MM.1S (cell line): ENCODE data around the gene MTHFR.

ENCODE experiments used
- EZH2 ChIP-seq: fragments of 300-600 bp; sonication (generic); optimal IDR thresholded peaks from 2 replicates; pipeline ENCODE3; 2017; ENCODE audit warnings: low read depth, mild to moderate bottlenecking, antibody characterized with exemption, low read length, mixed read lengths
- EZH2phosphoT487 ChIP-seq: fragments of 300-600 bp; sonication (generic); IDR thresholded peaks from 2 replicates; pipeline ENCODE4 v1.6.1; 2018; ENCODE audit warnings: antibody characterized with exemption, low read length
- TF ChIP-seq, protein P1 (sequence below): fragments of 300-600 bp; sonication (generic); IDR thresholded peaks from 2 replicates; pipeline ENCODE4 v1.5.1; 2016; ENCODE audit warnings: antibody characterized with exemption, low read length, mixed read lengths

GRCh38 chr1:11746092-11746491 lies 59.7 kb downstream of the MTHFR start:
- TF ChIP-seq, protein P1, sequence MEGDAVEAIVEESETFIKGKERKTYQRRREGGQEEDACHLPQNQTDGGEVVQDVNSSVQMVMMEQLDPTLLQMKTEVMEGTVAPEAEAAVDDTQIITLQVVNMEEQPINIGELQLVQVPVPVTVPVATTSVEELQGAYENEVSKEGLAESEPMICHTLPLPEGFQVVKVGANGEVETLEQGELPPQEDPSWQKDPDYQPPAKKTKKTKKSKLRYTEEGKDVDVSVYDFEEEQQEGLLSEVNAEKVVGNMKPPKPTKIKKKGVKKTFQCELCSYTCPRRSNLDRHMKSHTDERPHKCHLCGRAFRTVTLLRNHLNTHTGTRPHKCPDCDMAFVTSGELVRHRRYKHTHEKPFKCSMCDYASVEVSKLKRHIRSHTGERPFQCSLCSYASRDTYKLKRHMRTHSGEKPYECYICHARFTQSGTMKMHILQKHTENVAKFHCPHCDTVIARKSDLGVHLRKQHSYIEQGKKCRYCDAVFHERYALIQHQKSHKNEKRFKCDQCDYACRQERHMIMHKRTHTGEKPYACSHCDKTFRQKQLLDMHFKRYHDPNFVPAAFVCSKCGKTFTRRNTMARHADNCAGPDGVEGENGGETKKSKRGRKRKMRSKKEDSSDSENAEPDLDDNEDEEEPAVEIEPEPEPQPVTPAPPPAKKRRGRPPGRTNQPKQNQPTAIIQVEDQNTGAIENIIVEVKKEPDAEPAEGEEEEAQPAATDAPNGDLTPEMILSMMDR, result no peak
- no peak for TF ChIP-seq EZH2
- no peak for TF ChIP-seq EZH2phosphoT487
